HUES6 (cell line): ENCODE results near the gene EXO5.
"Not testable (repeated sequence)": the region's sequence is repeated elsewhere in the genome, so short reads cannot be mapped to it uniquely, and the experiment has no call there.

Experiments used
- H3K27ac ChIP-seq: 2 replicates; pipeline ENCODE4 v1.7.0; 2013; ENCODE audit warnings: low read depth, mild to moderate bottlenecking, low read length, inconsistent platforms
- H3K27me3 ChIP-seq: 2 replicates; pipeline ENCODE4 v1.6.1; 2013; ENCODE audit warnings: low read length; ENCODE audit not compliant: control insufficient read depth, insufficient read depth
- H3K36me3 ChIP-seq: 2 replicates; pipeline ENCODE4 v1.6.1; 2013; ENCODE audit warnings: low read length; ENCODE audit not compliant: control insufficient read depth, insufficient read depth
- H3K4me1 ChIP-seq: 2 replicates; pipeline ENCODE4 v1.6.1; 2013; ENCODE audit warnings: low read length; ENCODE audit not compliant: control insufficient read depth, insufficient read depth
- H3K4me3 ChIP-seq: 2 replicates; pipeline ENCODE4 v1.5.1; 2013; ENCODE audit warnings: low read depth, low read length
- H3K9ac ChIP-seq: one replicate; pipeline ENCODE4 v1.6.1; 2013; ENCODE audit warnings: mild to moderate bottlenecking, low read length
- H3K9me3 ChIP-seq: 2 replicates; pipeline ENCODE4 v1.6.1; 2013; ENCODE audit warnings: low read depth, low read length; ENCODE audit not compliant: control insufficient read depth, insufficient read depth

EXO5 gene

GRCh38 chr1:40554807-40555206, 46.2 kb downstream of the EXO5 start:
- not testable (repeated sequence) for H3K9ac ChIP-seq, H3K36me3 ChIP-seq, H3K27ac ChIP-seq, H3K9me3 ChIP-seq, H3K27me3 ChIP-seq, H3K4me1 ChIP-seq, H3K4me3 ChIP-seq

GRCh38 chr1:40556121-40556520, 47.6 kb downstream of the EXO5 start:
- Histone ChIP-seq H3K36me3 (no peaks in the 10 kb centered on the region), H3K9me3 (no peaks in the 10 kb centered on the region), H3K27me3 (no peaks in the 10 kb centered on the region), H3K4me3 (no peak overlapping the region), H3K9ac (no peak overlapping the region), H3K4me1 (no peaks in the 10 kb centered on the region), H3K27ac (no peak overlapping the region)

- not testable (repeated sequence) for H3K36me3 ChIP-seq, H3K4me1 ChIP-seq, H3K27ac ChIP-seq, H3K4me3 ChIP-seq, H3K9me3 ChIP-seq, H3K27me3 ChIP-seq, H3K9ac ChIP-seq
These were observed 49.7 kb downstream of the EXO5 start for GRCh38 chr1:40558241-40558640.

GRCh38 chr1:40562185-40562584, 53.6 kb downstream of the EXO5 start:
- Histone ChIP-seq H3K27me3 (no peaks in the 10 kb centered on the region), H3K4me3 (no peak overlapping the region), H3K4me1 (no peaks in the 10 kb centered on the region), H3K9ac (no peak overlapping the region), H3K9me3 (no peaks in the 10 kb centered on the region), H3K27ac (no peak overlapping the region), H3K36me3 (no peaks in the 10 kb centered on the region)

GRCh38 chr1:40563266-40563665, 54.7 kb downstream of the EXO5 start:
- Histone ChIP-seq H3K9ac (no peak overlapping the region), H3K27ac (no peak overlapping the region), H3K9me3 (no peaks in the 10 kb centered on the region), H3K36me3 (no peaks in the 10 kb centered on the region), H3K4me1 (no peaks in the 10 kb centered on the region), H3K4me3 (no peak overlapping the region), H3K27me3 (no peaks in the 10 kb centered on the region)

- no peaks in the 10 kb centered on the region for H3K9me3 ChIP-seq
- H3K4me3 ChIP-seq: no peak overlapping the region
- H3K27me3 ChIP-seq: no peaks in the 10 kb centered on the region
- no peaks in the 10 kb centered on the region for H3K4me1 ChIP-seq
- no peaks in the 10 kb centered on the region for H3K36me3 ChIP-seq
- no peak overlapping the region for H3K27ac ChIP-seq
- H3K9ac ChIP-seq: no peak overlapping the region
These were observed 55.9 kb downstream of the EXO5 start for GRCh38 chr1:40564506-40564905.

- Histone ChIP-seq H3K36me3 (no peaks in the 10 kb centered on the region), H3K4me3 (no peak overlapping the region), H3K27me3 (no peaks in the 10 kb centered on the region), H3K4me1 (no peaks in the 10 kb centered on the region), H3K9me3 (no peaks in the 10 kb centered on the region), H3K9ac (no peak overlapping the region), H3K27ac (no peak overlapping the region)
These were observed 56.3 kb downstream of the EXO5 start for GRCh38 chr1:40564913-40565312.
